NCI-H146 treated with DMSO at 0.1 percent for 48 hours (cell line): ENCODE results near the gene LRP1.
A peak's percentile ranks its signal among the peaks of the same experiment; 100 is the strongest.

Experiments used
- DNase-seq: peaks from one replicate; lab custom pipeline; 2025; ENCODE audit not compliant: unreplicated experiment; lab: John Stamatoyannopoulos, UW

LRP1 gene

DNA sequence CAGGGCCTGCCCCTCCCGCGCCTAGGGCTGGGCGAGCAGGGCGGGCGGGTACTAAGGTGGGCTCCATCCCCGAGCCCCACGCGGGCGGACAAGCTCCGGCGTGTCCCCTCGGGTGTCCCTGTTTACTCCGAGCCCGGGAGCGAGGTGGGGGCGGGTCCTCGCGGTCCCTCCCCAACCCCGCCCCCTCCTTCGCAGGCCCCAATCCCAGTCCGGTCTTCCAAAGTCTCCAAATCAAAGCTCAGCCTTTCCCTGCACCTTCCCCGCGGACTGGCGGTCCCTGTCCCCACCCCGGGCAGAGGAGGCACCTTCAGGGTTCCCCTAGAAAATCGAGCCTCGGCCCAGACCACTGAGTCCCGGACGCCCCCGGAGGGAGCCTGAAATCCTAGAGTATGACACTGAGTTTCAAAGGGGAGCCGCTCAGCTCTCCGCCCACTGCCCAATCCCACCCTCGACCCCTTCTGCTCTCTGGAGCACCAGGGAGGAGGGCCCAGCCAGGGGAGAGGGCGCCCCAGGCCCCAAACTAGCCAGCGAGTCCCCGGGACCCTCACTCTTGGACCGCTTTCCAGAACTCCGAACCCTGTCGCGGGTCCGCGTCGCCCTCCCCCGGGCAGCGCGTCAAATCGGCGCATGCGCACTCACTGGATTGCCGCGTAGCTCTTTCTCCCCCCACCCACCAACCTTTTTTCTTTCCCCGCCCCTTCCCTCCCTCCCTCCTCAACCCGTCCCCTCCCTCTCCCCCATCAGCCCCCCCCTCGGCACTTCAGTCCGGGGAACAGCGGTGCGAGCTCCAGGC, at the start of gene LRP1:
Gene LRP1, plus strand, starts transcription at position 758 of the 793 bp plus-strand sequence. CDS start 482 bp downstream, outside the sequence.
- peak; percentile 56 for DNase-seq

DNA sequence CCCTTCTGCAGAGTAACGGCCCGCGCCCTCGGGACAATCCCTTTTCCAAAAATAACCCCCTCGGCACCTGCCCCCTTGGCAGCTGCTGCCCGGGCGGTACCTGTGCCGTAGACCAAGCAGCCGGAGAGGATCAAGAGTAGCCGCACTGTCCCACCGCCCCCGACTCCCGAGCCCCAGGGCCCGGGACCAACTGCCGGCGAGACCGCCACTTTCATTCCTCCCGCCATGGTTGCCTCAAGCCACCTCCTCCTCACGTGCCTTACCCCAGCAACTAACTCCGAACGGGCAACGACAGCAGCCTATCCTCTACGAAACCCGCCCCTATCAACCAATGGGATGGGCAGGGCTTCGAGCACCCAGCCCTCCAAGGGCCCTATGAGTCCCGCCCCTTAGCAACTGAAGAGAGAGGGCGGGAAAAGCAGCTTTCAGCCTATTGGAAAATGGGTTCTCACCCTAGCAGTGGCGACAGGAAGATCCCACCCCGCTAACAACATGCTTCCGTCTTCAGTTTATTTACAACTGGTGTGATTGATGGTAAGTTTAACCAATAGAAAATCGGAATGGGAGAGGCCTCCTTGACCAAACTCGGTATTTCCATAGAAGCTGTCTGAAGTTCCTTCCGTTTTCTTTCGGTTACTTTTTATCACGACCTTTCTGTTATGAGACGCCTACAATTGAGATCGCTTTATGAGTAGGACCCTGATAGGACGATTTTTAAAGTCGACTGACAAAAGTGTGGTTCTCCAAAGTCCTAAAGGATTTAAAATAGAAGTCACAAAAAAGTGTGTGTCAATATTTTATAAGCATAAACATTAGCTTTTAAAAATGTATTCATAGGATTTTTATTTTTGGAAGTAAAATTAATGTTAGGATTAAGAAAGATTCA, 49.5 kb upstream of the LRP1 start, which contains the start of gene NEMP1:
Gene NEMP1, minus strand, starts transcription at position 273 of the 886 bp plus-strand sequence. Its CDS starts 46 bp downstream, at position 227.
- peak; percentile 100 for DNase-seq

DNA sequence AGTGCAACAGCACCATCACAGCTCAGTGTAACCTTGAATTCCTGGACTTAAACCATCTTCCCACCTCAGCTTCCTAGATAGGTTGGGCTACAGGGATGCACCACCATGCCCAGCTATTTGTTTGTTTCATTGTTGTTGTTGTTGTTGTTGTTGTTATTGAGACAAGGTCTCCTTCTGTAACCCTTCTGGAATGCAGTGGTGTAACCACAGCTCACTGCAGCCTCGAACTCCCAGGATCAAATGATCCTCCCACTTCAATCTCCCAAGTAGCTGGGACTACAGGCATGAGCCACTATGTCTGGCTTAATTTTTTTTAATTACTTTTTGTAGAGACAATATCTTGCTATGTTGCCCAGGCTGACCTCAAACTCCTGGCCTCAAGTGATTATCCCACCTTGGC, 48.5 kb upstream of the LRP1 start:
- no peak for DNase-seq

DNA sequence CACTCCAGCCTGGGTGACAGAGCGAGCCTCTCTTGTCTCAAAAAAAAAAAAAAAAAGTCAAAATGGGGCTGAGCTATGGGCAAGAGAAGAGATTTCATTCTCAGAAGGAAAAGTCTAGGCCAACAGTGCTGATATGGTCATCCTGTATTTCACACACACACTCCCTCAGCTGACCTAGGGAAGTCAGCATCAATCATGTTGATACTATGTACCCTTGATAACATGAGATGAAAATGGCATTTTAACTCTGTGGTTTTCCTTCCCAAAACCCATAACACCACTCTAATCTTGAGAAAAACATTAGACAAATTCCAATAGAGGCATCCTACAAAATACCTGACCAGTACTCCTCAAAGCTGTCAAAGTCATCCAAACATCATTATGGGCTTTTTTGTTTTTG, 47.4 kb upstream of the LRP1 start:
- DNase-seq, result no peak

DNA sequence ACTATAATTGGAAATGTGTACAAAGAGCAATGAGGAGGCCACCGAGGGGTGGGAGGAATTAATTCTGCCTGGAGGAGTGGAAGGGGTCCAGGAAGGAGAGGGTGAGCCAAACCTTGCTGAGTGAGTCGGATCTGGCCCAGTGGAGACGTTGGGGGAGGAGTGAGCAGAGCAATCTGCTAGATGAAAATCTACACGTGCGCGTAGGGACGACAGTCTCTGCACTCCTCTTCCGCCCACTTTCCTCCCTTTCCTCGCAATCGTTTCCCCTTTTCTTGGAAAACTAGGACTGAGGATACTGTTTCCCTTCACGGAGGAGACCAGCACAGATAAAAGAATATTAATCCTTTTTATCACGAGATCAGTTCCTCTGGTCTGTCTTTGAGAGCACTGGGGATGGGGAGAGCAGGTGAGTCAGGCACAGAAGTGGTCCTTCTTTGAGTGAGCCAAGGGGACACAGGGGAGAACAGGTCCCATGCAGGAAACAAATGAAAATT, 42.2 kb upstream of the LRP1 start:
- DNase-seq, result no peak

DNA sequence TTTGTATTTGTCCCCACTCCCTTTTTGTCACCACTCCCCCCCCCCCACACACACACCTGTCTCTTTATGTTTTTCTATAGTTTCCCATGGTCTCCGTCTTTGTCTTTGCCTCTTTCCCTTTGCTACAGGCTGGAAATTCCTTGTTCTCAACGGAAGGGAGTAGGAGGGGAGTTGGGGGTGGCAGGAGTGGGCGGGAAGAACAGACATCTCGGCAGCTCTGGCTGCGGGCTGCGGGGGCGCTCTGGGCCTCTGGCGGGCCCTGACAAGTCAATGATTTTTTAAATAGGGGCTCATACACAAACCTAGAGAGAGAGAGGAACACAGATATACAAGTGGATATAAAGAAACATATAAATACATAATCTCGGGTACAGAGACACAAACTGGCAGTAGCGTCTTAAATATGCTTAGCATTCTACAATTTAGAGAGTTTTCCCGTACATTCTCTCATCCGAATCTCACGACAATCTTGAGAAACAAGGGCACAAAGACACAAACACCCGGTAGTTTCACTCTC, 41.7 kb upstream of the LRP1 start:
- DNase-seq, result peak; percentile 32

DNA sequence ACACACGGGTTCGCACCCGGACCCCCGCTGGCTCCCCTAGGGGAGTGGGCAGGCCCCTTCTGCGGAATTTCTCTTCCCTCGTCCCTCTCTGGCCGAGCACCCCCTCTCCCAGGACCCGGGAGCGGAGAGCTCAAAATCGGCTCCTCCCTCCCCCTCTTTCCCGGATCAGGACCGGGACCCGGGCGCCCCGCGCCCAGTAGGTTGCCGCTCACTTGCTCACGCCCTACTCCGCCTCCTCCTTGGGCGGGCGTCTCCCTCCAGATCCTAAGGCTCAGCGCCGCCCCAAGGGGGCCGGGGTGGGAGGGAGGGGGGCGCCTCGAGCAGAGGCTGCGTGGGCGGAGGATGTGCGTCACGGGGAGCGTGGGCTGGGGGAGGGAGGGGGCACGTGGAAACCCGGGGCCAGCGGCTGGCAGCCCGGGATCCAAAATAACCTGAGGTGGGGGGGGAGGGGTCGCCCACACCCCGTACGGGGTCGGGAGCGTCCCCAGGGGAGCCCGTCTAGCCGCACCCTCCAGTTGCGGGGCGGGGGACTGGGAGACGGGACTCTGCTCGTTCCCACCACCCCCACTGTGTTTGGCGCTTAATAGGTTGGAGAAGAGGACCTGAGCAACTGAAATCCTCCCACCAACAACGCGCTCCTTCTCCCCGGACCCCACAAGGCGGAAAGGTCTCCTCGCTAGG, 41.1 kb upstream of the LRP1 start:
- peak; percentile 19 for DNase-seq

DNA sequence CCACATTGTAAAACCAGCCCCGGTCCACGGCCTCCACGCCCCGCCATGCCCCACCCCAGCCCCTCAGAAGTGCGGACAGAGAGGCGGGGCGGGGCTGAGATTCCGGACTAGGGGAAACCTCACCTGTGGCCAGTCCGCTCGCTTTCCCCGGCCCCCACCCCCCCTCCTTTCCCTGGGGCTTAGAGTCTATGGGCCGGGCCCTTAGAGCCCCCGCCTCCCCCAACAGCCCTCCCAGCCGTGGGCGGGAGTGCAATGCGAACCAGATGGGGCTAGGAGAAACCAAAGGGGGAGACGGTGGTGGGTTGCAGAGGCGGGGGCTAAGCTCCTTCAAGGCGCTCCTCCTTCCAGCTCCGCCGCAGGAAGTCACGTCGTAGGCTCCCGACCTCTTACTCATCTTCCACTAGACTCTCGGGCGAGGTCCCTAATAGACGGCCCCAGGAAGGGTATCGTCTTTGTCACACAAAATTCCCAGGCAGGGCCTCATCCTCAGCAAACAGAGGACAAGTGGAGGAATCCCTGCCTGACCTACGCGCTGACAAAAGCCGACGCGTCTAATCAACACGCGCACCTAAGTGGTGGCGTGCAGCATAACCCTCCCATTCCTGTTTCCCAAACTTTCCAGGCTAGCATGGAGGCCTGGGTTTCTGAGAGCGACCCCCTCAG, 40.5 kb upstream of the LRP1 start:
- no peak for DNase-seq

DNA sequence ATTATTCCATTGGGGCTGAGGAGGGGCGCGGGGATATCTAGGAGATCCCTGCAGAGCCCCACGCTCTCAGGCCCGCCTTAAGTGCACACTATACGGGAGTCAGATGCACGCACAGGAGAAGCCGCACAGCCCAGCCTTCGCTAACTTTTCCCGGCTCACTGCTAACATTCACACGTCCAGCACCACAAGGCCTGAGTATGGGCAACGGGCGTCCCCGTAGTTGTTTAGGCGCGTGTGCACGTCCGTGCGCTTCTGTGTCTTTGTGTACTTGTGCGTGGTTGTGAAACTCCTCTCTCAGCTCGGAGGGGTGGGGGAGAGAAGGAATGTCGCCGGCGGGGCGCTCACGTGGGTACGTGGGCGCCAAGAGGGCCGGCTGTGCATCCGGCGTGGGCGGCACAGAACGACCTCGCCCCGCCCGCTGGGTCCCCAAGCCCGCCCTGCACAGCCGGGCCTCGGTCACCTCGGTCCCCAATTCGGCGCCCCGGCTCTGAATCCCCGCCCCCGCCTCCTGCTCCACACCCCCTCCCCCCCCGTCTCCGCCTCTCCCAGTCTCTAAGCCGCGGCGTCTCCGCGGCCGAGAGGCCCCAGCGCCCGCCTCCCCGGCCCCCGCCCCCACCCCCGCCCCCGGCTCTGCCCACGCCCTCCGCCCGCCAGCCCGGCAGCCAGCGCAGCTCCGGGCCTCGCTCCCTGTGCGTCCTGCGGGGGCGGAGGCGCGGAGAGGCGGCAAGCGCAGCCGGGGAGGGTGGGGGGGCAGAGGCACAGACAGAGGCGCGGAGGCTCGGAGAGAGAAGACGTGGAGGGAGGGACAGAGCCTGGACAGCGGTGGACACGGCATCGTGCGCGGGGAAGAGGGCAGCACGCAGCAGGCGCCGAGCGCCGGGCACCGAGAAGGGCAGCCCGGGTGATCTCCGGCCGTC, 39.7 kb upstream of the LRP1 start, which contains the start of gene NAB2:
Gene NAB2, plus strand, starts transcription at position 761 of the 917 bp plus-strand sequence. CDS start 158 bp downstream, outside the sequence.
- peak; percentile 75 for DNase-seq

DNA sequence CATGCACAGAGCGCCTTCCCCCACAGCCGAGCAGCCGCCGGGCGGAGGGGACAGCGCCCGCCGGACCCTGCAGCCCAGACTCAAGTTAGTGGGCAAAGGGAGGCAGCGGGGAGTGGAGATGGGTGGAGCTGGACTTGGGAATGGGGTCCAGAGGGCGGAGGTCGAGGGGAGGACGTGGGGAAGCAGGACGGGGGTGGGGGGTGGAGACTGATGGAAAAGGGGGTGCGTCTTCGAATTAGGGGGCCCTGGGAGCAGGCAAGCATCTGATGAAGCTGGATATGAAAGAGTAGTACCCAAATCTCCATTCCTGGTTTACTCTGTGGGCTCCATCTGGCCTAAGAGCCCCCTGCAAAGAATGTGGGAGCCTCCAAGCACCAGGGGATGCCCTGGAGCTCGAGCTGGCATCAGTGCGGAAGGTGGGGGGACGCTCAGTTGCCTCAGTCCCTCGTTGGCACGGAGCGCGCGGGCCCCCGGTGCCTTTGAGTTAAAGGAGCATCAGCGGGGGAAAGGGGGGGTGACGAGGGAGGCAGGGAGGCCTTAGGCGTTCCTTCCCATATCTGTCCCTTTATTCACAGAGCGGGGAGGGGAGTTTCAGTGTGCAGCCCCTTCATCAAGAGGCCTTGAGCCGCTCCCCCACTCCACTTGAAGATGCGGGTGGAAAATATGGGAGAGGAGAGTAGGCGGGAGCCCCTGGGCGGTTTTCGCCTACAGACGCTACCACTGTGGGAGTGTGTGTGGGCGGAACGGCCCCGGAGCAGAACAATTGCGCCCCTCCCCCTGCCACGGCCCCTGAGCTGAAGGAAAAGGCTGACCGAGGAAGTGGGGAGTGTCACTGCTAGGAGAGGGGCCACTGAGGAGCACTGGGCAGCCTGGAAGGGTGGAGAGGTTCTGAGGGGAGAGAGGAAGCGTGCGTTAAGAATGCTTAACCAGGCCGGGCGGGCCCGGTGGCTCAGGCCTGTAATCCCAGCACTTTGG, 38.7 kb upstream of the LRP1 start:
- DNase-seq, result no peak

DNA sequence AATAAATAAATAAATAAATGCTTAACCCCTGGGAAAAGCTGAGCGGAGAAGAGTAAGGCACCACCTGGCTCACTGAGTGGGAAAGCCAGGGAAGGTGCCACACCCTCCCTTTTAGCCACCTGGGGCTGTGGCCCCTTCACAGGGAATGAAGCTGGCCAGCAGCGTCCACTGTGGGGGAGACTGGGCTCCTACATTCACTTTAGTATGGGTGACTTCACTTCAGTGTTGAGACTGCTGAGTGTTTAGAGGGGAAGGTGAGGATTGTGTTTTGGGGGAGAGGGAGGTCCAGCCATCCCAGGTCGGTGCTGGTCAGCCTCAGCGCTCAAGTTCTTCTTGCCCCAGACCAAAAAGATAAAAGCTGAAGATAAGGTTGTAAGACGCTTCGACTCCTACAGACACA, 37.8 kb upstream of the LRP1 start:
- DNase-seq, result no peak

DNA sequence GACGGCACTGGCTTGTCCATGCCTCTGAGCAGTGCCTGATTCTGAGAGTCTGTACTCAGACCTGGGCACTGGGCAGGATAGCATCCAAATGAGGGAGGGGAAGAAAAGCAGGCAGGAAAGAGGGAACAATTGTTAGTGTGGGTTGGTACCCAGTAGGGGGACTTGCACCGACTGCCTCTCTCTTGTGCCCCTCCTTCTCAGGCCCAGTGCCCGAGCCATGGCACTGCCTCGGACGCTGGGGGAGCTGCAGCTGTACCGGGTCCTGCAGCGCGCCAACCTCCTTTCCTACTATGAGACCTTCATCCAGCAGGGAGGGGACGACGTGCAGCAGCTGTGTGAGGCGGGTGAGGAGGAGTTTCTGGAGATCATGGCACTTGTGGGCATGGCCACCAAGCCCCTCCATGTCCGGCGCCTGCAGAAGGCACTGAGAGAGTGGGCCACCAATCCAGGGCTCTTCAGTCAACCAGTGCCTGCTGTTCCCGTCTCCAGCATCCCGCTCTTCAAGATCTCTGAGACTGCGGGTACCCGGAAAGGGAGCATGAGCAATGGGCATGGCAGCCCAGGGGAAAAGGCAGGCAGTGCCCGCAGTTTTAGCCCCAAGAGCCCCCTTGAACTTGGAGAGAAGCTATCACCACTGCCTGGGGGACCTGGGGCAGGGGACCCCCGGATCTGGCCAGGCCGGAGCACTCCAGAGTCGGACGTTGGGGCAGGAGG, 37.2 kb upstream of the LRP1 start:
- no peak for DNase-seq

DNA sequence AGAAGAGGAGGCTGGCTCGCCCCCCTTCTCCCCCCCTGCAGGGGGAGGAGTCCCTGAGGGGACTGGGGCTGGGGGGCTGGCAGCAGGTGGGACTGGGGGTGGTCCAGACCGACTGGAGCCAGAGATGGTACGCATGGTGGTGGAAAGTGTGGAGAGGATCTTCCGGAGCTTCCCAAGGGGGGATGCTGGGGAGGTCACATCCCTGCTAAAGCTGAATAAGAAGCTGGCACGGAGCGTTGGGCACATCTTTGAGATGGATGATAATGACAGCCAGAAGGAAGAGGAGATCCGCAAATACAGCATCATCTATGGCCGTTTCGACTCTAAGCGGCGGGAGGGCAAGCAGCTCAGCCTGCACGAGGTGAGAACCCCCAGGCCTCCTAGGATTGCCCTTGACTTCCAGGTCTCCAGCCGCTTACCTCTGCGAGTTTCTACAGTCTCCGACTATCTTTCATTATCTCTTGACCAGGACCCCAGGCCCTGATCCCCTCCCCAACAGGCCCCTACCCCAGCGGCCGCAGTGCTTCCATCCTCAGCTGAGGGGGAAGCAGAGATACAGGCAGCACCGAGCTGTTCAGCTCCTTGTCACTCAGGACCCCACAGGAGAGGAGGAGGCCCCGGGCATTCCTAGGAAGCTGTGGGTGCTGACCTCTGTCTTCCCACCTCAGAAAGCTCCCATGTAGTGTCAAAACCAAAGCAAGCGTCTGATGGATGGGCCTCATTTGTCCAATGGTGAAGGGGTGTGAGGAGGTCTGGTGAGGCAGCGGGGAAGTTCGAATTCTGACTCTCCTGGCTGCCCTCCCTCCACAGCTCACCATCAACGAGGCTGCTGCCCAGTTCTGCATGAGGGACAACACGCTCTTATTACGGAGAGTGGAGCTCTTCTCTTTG, 36.4 kb upstream of the LRP1 start:
- DNase-seq, result no peak

DNA sequence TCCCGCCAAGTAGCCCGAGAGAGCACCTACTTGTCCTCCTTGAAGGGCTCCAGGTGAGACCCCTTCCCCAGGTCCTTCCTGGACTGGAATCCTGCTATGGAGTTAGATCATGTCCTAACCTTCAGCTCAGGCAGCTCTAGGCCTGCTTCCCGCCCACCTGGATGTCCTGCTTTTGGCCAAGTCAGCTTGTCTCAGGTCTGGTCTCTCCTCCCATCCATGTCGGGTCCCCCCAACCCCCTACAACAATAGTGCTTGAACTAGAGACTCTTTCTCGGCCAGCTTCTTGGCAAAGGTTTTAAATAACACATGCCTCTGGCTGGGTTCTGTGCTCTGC, 35.8 kb upstream of the LRP1 start:
- DNase-seq, result no peak

DNA sequence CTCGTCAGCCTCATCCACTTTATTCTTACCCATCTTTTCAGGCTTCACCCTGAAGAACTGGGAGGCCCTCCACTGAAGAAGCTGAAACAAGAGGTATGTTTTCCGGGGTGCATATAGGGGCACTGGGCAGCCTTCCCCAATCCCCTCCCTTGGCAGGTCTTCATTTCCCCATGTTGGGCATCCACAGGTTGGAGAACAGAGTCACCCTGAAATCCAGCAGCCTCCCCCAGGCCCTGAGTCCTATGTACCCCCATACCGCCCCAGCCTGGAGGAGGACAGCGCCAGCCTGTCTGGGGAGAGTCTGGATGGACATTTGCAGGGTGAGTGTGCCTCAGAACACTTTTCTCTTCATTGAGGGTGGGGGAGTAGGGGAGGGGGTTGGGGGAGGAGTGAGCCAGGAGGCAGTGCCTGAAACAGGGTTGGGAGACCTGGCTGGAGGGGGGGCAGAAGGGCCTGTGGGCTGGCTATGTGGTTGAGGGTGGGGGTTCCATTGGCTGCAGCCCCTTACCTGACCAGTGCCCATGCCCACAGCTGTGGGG, 35.3 kb upstream of the LRP1 start:
- DNase-seq, result no peak
